Naive thymus-derived CD4-positive, alpha-beta T cell (primary cell): ENCODE data around the gene TWIST1. TPM values are rescaled to one million over a fixed set of nuclear protein-coding genes. Genes with fewer than 3 reads are reported as not detected.

Source experiments
- ATAC-seq: fragments of 150-1000 bp; cut with Tn5 transposase; 2 replicates; pipeline ENCODE4 v1.10.0; 2021; ENCODE audit warnings: mild to moderate bottlenecking, moderate library complexity
- CTCF ChIA-PET: fragments of 350-600 bp; sonication (Branson Sonifier 250); formaldehyde crosslinking; loops from one replicate; lab custom pipeline; 2021; ENCODE audit warnings: antibody characterized with exemption; lab: Charles Lee
- POLR2A ChIA-PET: fragments of 350-600 bp; sonication (Branson Sonifier 250); formaldehyde crosslinking; loops from one replicate; lab custom pipeline; 2021; ENCODE audit warnings: antibody characterized with exemption, inconsistent platforms; lab: Charles Lee
- DNase-seq, 9 donors: peaks; one replicate each; pipeline versions ENCODE4 v3.0.0 to v3.0.0-alpha.2; 2020 to 2022; ENCODE audit warnings: mixed read lengths in 1 of 9
- H3K27ac ChIP-seq: one replicate; pipeline ENCODE4 v1.7.0; 2013; ENCODE audit warnings: mild to moderate bottlenecking, low read depth, low read length, moderate library complexity
- H3K27me3 ChIP-seq, 2 donors: one replicate each; pipeline ENCODE4 v1.7.0; 2013; ENCODE audit warnings: low read length in 2 of 2, mild to moderate bottlenecking in 2 of 2, moderate library complexity in 2 of 2; ENCODE audit not compliant: control insufficient read depth in 2 of 2, insufficient read depth in 2 of 2
- H3K36me3 ChIP-seq, 3 experiments: 1 replicate in 2 of 3; 2 replicates in 1 of 3; pipeline ENCODE4 v1.7.0; 2013; ENCODE audit warnings: low read length in 3 of 3, mild to moderate bottlenecking in 3 of 3, moderate library complexity in 1 of 3; ENCODE audit not compliant: insufficient read depth in 3 of 3, control insufficient read depth in 2 of 3
- H3K4me1 ChIP-seq, 2 donors: one replicate each; pipeline ENCODE4 v1.7.0; 2013; ENCODE audit warnings: low read length in 2 of 2, mild to moderate bottlenecking in 2 of 2, moderate library complexity in 1 of 2; ENCODE audit not compliant: control insufficient read depth in 2 of 2, insufficient read depth in 2 of 2
- H3K4me3 ChIP-seq: 2 replicates; pipeline ENCODE4 v1.7.0; 2013; ENCODE audit warnings: mild to moderate bottlenecking, low read length
- H3K9me3 ChIP-seq, 3 experiments: 1 replicate in 2 of 3; 2 replicates in 1 of 3; pipeline ENCODE4 v1.7.0; 2013; ENCODE audit warnings: low read length in 3 of 3; ENCODE audit not compliant: control insufficient read depth in 2 of 3
- H3K27ac Mint-ChIP-seq, 9 donors: one replicate each; pipeline ENCODE4 v1.8.0; 2020 to 2022; ENCODE audit warnings: mixed read lengths in 9 of 9, mild to moderate bottlenecking in 8 of 9, moderate library complexity in 5 of 9, inconsistent platforms in 2 of 9
- H3K27me3 Mint-ChIP-seq, 5 donors: one replicate each; pipeline ENCODE4 v1.8.0; 2021 to 2022; ENCODE audit warnings: mixed read lengths in 5 of 5, mild to moderate bottlenecking in 1 of 5
- H3K36me3 Mint-ChIP-seq, 5 donors: one replicate each; pipeline ENCODE4 v1.8.0; 2020 to 2022; ENCODE audit warnings: mixed read lengths in 5 of 5, mild to moderate bottlenecking in 3 of 5, inconsistent platforms in 1 of 5
- H3K4me1 Mint-ChIP-seq, 7 donors: one replicate each; pipeline ENCODE4 v1.8.0; 2020 to 2022; ENCODE audit warnings: mixed read lengths in 7 of 7, mild to moderate bottlenecking in 3 of 7, inconsistent platforms in 1 of 7
- H3K4me3 Mint-ChIP-seq, 10 donors: one replicate each; pipeline ENCODE4 v1.8.0; 2020 to 2022; ENCODE audit warnings: mild to moderate bottlenecking in 10 of 10, mixed read lengths in 10 of 10, moderate library complexity in 6 of 10, inconsistent platforms in 2 of 10
- H3K9me3 Mint-ChIP-seq, 11 donors: one replicate each; pipeline ENCODE4 v1.8.0; 2020 to 2022; ENCODE audit warnings: mixed read lengths in 11 of 11, mild to moderate bottlenecking in 4 of 11, inconsistent platforms in 1 of 11, moderate library complexity in 1 of 11
- intact Hi-C, 2 donors: fragments of 100-400 bp; cut with micrococcal nuclease; formaldehyde crosslinking; loops; one replicate each; pipeline ENCODE4 v1.15.1; 2023
- polyA plus RNA-seq, 2 donors: library from polyadenylated mRNA; unstranded; fragments of 300-500 nt; fragmentation: Illumina TruSeq; gene quantifications; one replicate each; pipeline ENCODE4 v1.2.3, GENCODE V29; 2021
- total RNA-seq, 6 experiments: library from RNA in 5 of 6; stranded (reverse) in 5 of 6; gene quantifications; 1 replicate in 5 of 6; 2 replicates in 1 of 6; pipeline ENCODE4 v1.2.3 and lab custom pipeline; 2021 to 2026

Gene TWIST1
- total and polyA plus RNA-seq, 7 experiments from 2014 or later = 3.4 TPM; not detected in 6

DNA sequence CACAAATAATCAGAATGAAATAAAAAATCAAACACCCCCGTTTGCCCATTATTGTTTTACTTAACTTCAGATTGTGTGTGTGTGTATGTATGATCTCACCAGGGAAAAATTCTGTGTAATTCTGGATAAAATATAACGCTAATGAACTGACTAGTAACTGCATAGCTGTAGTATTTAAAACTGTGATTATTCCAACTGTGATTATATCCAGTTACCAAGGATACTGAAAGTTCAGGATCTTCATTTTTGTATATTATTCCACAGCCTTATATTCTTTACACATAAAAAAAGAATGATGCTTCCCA lies 2.9 kb downstream of the TWIST1 start:
- Histone ChIP-seq H3K27me3 (peaks cover 5 to 26% of the 10 kb centered on the region in 2 donors), H3K9me3 (no peaks in the 10 kb centered on the region), H3K27ac (no peak overlapping the region), H3K4me3 (no peak overlapping the region), H3K36me3 (no peaks in the 10 kb centered on the region), H3K4me1 (no peaks in the 10 kb centered on the region)
- ChIA-PET CTCF (no interaction called here), POLR2A (no interaction called here)
- peaks cover 0 to 26% (median 5%) of the 10 kb centered on the region in 11 donors for H3K9me3 Mint-ChIP-seq
- peaks cover 0 to 8% (median 2%) of the 10 kb centered on the region in 5 donors for H3K36me3 Mint-ChIP-seq
- DNase-seq = no peak
- no peak overlapping the region for H3K4me3 Mint-ChIP-seq
- intact Hi-C loops = loop anchor here in 1 of 2 donors (5.0 kb wide), 1 partner anchor 1673 kb away; the partner anchor contains the start of gene SP8
- no peak overlapping the region for H3K27ac Mint-ChIP-seq
- ATAC-seq = no peak
- peaks cover 58 to 78% (median 72%) of the 10 kb centered on the region in 5 donors for H3K27me3 Mint-ChIP-seq
- peaks cover 0 to 4% (median 3%) of the 10 kb centered on the region in 7 donors for H3K4me1 Mint-ChIP-seq

DNA sequence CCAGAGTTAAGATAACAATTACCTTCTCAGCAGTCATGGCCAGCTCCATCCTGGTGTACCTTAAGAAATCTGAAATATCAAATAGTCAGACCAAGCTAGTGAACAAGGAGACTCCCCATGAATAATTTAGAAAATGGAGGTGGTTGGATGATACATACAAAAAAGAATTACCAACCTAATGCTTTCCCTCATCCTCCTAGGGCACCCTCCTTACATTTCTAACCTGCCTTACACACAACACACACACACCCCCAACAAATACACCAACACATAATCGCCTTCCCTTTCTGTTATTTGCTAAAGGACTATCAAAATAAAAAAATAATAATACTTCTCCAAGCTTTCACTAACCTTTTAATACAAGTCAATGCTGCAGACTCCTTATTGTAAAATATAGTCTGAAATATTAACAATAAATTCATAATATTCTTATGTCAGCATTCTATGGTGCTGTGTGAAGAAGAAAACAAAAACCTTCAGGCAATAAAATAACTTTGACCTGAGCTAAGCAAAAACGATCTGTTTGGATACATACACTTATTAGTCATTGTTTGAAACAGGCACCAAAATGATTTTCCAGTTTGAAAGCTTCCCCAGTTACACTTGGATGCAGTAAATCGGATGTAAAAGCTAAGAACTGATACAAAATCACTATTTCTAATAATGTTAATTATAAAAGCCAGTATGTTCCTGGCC lies 3.4 kb downstream of the TWIST1 start:
- DNase-seq (no peak), ATAC-seq (no peak)
- no peak overlapping the region for H3K27ac Mint-ChIP-seq
- H3K4me3 Mint-ChIP-seq = no peak overlapping the region
- Histone ChIP-seq H3K4me1 (no peaks in the 10 kb centered on the region), H3K36me3 (no peaks in the 10 kb centered on the region), H3K27ac (no peak overlapping the region), H3K27me3 (peaks cover 5 to 26% of the 10 kb centered on the region in 2 donors), H3K9me3 (no peaks in the 10 kb centered on the region), H3K4me3 (no peak overlapping the region)
- intact Hi-C loops = loop anchor here in 1 of 2 donors (5.0 kb wide), 1 partner anchor 1673 kb away; the partner anchor contains the start of gene SP8
- POLR2A ChIA-PET = no interaction called here
- H3K36me3 Mint-ChIP-seq = peaks cover 0 to 8% (median 2%) of the 10 kb centered on the region in 5 donors
- H3K4me1 Mint-ChIP-seq = peaks cover 0 to 4% (median 3%) of the 10 kb centered on the region in 7 donors
- peaks cover 61 to 78% (median 72%) of the 10 kb centered on the region in 5 donors for H3K27me3 Mint-ChIP-seq
- CTCF ChIA-PET = no interaction called here
- H3K9me3 Mint-ChIP-seq = peaks cover 0 to 24% (median 10%) of the 10 kb centered on the region in 11 donors

DNA sequence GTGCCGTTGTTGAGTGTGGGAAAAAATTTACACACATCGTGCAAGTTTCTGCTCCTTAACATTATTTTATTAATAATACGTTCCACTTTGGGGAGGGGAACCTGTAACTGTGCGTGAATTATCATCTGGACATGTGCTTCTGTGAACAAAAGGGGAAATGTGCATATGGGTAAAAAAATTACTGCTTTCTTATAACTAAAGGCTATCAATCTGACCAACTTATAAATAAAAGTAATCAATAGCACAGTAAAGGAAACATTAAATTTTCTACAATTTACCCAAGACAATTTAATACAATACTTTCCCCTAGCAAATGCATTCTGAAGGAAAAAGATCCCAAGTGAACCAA lies 4.5 kb downstream of the TWIST1 start:
- Histone ChIP-seq H3K4me1 (no peaks in the 10 kb centered on the region), H3K27me3 (peaks cover 5 to 28% of the 10 kb centered on the region in 2 donors), H3K9me3 (no peaks in the 10 kb centered on the region), H3K27ac (no peak overlapping the region), H3K36me3 (no peaks in the 10 kb centered on the region), H3K4me3 (no peak overlapping the region)
- H3K4me1 Mint-ChIP-seq = peaks cover 0 to 6% (median 3%) of the 10 kb centered on the region in 7 donors
- ChIA-PET POLR2A (no interaction called here), CTCF (no interaction called here)
- DNase-seq (no peak), ATAC-seq (no peak)
- peaks cover 0 to 30% (median 13%) of the 10 kb centered on the region in 11 donors for H3K9me3 Mint-ChIP-seq
- H3K27me3 Mint-ChIP-seq = peaks cover 60 to 79% (median 74%) of the 10 kb centered on the region in 5 donors
- H3K4me3 Mint-ChIP-seq = no peak overlapping the region
- intact Hi-C loops = loop anchor here in 1 of 2 donors (5.0 kb wide), 1 partner anchor 1674 kb away; the partner anchor contains the start of gene SP8
- H3K36me3 Mint-ChIP-seq = peaks cover 0 to 11% (median 2%) of the 10 kb centered on the region in 5 donors
- no peak overlapping the region for H3K27ac Mint-ChIP-seq

DNA sequence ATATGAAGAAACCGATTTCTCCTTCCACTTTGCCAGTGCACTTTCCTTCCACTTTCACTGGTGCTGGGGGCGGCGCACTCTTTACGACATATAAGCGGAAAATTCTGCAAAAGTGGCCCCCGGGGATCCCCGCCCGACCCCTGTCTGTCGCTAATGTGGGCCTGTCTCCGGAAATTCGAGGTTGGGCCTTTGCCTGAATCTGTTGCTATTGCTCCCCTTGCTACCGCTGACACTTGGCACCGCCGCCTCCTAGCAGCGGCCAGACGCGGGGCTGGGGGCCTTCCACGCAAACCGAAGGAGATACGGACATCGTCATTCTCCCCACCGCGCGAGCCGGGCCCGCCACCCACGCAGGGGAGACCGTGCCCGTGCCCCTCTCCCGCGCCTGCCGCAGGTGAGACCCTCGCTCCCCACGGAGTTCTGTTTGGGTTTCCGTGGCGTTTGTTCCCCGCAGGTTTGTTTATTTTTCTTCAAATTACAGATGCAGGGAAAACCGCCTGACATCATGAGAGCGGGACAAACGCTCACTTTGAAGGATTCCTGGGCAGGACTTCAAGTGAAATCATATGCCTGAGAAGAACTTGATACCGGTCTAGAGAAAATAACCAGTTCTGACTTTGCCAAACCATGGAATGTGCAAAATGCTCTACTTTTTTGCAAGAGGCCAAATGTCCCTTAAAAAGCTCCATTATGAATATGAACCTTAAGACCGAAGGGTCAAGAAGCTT lies 5.0 kb downstream of the TWIST1 start:
- intact Hi-C loops = loop anchor here in 1 of 2 donors (5.0 kb wide), 1 partner anchor 1675 kb away; the partner anchor contains the start of gene SP8
- Histone ChIP-seq H3K27me3 (peaks cover 5 to 28% of the 10 kb centered on the region in 2 donors), H3K4me3 (no peak overlapping the region), H3K36me3 (no peaks in the 10 kb centered on the region), H3K27ac (no peak overlapping the region), H3K9me3 (no peaks in the 10 kb centered on the region), H3K4me1 (no peaks in the 10 kb centered on the region)
- H3K27me3 Mint-ChIP-seq = peaks cover 66 to 84% (median 79%) of the 10 kb centered on the region in 5 donors
- H3K4me1 Mint-ChIP-seq = peaks cover 0 to 11% (median 3%) of the 10 kb centered on the region in 7 donors
- H3K9me3 Mint-ChIP-seq = peaks cover 0 to 30% (median 13%) of the 10 kb centered on the region in 11 donors
- H3K27ac Mint-ChIP-seq = no peak overlapping the region
- DNase-seq = no peak
- CTCF ChIA-PET = no interaction called here
- peaks cover 0 to 11% (median 2%) of the 10 kb centered on the region in 5 donors for H3K36me3 Mint-ChIP-seq
- POLR2A ChIA-PET = no interaction called here
- ATAC-seq = no peak
- no peak overlapping the region for H3K4me3 Mint-ChIP-seq

DNA sequence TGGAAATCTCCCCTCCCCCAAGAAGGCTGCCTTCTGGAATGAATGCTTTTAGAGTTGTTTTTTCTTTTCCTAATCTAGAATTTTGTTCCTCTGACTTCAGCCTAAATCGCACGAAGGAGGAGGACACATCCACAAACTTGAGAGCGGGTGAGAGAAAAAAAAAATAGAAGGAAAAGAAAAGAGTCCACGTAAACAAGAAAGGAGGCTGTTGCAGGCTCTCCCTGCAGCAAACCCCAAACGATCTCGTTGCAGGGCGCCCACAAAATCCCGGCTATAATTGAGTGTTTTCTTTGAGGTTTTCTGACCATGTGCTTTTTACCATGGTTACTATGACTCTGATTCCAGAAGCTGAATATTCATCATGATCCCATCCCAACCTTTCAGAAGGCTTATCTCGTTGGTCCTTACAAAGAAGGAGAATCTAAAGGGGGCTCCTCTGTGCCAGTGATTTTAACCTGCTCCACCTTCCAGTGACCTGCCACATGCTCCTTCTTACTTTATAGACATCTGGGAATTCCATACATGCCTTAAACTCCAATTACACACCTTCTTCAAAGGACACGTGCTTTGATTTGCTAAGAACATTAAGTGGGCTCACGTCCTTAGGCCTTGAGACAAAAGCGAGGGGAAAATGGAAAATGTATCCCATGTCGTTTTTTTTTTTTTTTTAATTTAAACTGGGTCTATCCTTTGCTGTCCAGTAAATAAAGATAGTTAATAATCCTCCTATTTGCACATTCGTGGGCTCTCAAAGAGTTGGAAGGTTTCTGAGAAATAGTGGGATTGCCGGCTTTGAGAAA lies 5.8 kb downstream of the TWIST1 start:
- intact Hi-C loops = loop anchor here in 1 of 2 donors (5.0 kb wide), 1 partner anchor 1676 kb away; the partner anchor contains the start of gene SP8
- Mint-ChIP-seq H3K9me3 (peaks cover 0 to 32% (median 13%) of the 10 kb centered on the region in 11 donors), H3K27me3 (peaks cover 73 to 92% (median 87%) of the 10 kb centered on the region in 5 donors), H3K27ac (no peak overlapping the region), H3K36me3 (peaks cover 0 to 11% (median 2%) of the 10 kb centered on the region in 5 donors), H3K4me1 (peaks cover 0 to 12% (median 3%) of the 10 kb centered on the region in 7 donors), H3K4me3 (no peak overlapping the region)
- DNase-seq = no peak
- Histone ChIP-seq H3K9me3 (no peaks in the 10 kb centered on the region), H3K4me3 (no peak overlapping the region), H3K27me3 (peaks cover 7 to 28% of the 10 kb centered on the region in 2 donors), H3K36me3 (no peaks in the 10 kb centered on the region), H3K4me1 (no peaks in the 10 kb centered on the region), H3K27ac (no peak overlapping the region)
- ChIA-PET POLR2A (no interaction called here), CTCF (no interaction called here)
- ATAC-seq = no peak

DNA sequence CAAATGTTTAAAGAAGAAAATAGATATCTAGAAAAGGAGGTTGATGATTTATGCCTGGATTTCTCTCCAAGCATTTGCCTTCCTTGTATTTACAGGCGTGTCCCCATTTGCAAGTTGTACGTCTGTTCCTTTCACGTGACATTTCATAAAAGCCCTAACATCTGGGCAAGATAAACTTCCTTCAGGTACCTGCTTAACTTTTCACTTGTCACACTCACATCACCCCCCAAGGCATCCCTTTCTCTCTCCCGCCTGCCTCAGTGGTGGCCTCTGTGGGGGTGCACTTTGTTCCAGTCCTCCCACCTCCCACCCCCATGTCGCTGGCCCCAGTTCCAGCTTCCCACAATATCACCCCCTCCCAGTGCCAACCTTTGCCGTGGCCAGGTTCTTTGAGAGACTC lies 6.7 kb downstream of the TWIST1 start:
- Mint-ChIP-seq H3K27me3 (peaks cover 82 to 95% (median 91%) of the 10 kb centered on the region in 5 donors), H3K4me1 (peaks cover 0 to 10% (median 0%) of the 10 kb centered on the region in 7 donors), H3K4me3 (no peak overlapping the region), H3K27ac (no peak overlapping the region), H3K9me3 (peaks cover 0 to 33% (median 13%) of the 10 kb centered on the region in 11 donors), H3K36me3 (peaks cover 0 to 11% (median 2%) of the 10 kb centered on the region in 5 donors)
- POLR2A ChIA-PET = no interaction called here
- Histone ChIP-seq H3K4me3 (no peak overlapping the region), H3K9me3 (no peaks in the 10 kb centered on the region), H3K27ac (no peak overlapping the region), H3K4me1 (no peaks in the 10 kb centered on the region), H3K36me3 (no peaks in the 10 kb centered on the region), H3K27me3 (peaks cover 9 to 27% of the 10 kb centered on the region in 2 donors)
- intact Hi-C loops = loop anchor here in 1 of 2 donors (5.0 kb wide), 1 partner anchor 1677 kb away; the partner anchor contains the start of gene SP8
- CTCF ChIA-PET = no interaction called here
- DNase-seq = no peak
- ATAC-seq = no peak
